ENCODE data around the gene SMG7.
A peak's percentile ranks its signal among the peaks of the same experiment; 100 is the strongest.

The SMG7 gene

DNA sequence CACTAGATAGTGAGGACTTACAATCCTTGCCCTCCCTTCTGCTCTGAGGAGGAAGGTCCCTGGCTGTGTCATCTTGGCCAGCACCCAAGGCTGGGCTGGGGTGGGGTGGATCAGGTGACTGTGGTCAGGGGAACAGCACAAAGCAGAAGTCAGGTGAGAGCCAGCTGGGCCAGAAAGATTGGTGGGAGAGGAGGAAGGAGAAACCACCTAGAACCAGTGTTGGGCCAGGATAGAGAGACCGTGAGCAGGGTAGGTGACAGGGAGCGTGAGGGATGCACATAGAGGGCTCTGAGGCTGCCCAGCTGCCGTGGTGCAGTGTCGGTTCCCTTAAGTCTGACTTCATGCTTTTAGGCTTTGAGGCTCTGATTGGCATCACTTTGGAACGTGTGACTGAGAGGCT lies 95.3 kb downstream of the SMG7 start:
- DNase-seq, result no peak

DNA sequence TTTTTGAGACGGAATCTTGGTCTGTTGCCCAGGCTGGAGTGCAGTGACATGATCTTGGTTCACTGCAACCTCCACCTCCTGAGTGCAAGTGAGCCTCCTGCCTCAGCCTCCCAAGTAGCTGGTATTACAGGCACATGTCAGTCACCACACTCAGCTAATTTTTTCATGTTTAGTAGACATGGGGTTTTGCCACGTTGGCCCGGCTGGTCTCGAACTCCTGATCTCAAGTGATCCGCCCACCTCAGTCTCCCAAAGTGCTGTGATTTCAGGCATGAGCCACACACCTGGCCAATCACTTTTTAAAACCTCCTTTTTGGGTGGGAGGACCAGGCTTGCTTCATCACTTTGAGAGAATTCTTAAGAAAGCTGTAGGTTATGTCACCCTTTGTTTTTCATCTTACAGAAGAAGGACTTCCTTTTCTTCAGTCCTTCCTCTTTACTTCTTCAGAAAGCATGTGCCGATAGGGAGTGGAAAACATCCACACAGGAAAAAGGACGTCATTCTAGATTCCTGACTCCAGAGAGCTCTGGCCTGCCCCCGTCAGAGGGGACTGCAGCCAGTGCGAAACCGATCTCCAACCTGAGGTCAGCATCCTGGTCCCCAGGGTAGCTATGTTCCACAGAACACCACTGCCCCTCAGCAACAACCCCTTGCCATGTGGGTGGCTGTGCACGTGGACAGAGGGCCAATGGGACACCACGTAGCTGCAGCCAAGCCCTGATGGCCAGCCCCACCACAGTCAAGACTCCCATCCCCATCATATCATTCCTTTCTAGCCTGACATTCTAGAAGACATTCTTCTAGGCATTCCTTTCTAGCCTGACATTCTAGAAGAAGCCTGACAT lies 96.1 kb downstream of the SMG7 start:
- DNase-seq, result no peak

DNA sequence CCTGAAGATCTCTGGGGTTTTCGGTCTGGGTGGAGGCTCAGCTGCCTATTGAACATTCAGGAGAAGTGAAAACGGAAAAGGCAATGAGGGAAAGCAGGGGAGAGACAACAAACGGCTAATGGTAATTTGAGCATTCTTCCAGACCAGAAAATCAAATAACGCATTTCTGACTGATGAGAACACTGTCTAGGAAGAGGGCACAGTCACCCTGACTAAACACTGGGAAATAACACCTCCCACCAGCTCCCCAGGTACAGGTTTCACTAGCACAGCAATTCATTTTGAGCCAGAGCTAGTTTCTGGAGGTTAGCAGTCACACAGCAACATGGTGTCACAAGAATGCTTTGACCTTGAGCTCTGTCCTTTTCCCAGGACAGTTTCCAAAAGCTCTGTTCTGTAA lies 96.8 kb downstream of the SMG7 start:
- DNase-seq, result no peak

DNA sequence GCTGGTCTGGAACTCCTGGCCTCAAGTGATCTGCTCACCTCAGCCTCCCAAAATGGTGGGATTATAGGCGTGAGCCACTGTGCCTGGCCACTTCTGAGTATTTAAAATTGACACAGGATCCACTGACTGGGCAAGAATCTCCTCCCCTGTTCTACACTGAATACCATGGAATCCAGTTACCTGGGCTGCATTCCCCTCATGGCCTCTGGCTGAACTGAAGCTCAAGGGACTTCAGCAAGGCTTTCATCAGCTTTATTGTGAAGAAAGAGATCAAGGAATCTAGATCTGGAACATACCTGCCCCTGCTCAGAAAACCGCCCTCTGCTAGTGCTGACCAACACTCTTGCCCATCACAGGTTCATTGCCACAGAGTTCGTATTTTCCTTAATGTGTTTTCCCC lies 97.5 kb downstream of the SMG7 start:
- no peak for DNase-seq

DNA sequence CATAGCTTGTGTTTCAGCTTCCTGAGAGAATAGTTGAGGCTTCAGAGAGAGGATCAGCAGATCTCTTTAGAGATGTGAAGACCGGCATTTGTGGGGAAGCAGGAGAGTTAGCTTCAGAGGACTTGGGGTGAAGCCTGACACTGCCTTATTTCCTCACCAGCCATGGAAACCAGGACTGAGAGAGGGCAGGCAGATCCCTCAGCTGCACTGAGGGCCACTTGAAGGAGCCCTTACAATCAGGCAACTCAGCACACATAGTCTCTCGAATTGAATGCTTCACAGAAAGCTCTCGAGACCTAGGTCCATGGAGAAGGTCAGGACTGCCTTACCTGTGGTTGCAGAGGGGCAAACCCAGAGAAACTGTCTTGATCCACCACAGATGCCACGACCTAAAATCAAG lies 98.2 kb downstream of the SMG7 start:
- DNase-seq, result no peak

DNA sequence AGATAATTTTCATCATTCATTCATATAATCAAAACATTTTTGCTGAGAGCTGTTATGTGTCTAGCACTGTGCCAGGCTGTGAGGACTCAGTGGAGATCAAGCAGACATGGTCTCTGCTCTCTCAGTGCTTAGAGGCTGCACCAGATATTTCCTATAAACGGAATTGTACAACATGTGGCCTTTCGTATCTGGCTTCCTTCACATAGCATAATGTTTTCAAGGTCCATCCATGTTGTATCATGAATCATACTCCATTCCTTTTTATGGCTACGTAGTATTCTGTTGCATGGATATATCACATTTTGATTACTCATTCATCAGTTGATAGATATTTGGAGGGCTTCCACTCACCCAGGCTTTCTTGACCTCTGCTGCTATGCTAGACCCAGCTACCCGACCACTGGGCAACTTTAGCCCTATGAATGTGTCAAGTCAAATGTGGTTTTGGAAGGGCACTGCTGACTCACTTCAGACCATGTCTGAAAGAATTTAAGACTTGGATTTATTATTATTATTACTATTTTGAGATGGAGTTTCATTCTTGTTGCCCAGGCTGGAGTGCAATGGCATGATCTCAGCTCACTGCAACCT lies 99.5 kb downstream of the SMG7 start:
- DNase-seq, result no peak

DNA sequence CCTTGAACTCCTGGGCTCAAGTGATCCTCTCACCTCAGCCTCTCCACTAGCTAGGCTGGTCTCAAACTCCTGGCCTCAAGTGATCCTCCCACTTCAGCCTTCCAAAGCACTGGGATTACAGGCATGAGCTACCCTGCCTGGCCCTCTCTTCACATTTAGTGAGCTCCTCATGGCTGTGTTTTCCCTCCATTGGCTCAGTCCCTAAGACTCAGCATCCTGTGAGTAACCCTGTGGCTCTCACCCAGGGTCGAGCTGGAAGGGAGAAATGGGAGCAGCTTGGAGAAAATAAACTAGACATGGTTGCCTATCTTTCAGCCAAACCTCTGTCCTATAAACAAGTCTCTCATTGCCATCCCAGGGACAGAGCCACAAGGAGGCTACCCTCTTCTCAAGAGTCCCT lies 100.4 kb downstream of the SMG7 start:
- no peak for DNase-seq

DNA sequence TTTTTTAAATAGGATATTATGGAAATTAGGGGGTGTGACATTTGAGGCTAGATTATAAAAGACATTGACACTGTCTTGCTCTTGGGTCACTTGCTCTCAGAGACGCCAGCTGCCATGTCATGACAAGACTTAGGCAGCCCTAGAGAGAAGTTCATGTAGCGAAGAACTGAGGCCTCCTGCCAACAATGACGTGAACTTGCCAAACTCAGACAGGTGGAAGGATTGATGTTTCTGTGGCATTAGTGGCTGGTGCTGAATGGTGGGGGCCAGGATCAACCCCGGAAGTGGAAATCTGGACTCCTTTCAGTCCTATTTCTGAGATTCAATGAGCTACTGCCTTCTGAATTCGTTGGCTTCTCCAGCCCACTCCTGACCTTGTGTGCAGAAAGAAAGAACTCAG lies 103.3 kb downstream of the SMG7 start:
- DNase-seq, result no peak

DNA sequence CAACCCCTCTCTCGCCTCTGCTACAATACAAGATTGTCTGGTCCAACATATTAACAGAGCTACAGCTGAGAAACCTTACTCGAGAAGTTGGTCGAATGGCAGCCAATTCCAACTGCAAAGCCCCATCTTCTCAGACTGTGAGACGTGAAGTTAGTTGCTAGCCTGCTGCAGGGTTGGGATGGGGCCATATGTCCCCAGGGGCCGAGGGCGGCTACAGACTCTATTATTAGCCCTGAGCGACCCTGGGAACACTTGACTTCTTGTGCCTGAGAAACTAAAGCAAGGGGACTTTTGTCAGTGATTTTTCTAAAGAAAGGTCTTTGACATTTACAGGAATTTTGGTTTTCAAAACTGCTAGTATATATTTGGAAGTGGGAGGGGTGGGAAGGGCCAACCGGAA lies 104.2 kb downstream of the SMG7 start:
- DNase-seq, result no peak

DNA sequence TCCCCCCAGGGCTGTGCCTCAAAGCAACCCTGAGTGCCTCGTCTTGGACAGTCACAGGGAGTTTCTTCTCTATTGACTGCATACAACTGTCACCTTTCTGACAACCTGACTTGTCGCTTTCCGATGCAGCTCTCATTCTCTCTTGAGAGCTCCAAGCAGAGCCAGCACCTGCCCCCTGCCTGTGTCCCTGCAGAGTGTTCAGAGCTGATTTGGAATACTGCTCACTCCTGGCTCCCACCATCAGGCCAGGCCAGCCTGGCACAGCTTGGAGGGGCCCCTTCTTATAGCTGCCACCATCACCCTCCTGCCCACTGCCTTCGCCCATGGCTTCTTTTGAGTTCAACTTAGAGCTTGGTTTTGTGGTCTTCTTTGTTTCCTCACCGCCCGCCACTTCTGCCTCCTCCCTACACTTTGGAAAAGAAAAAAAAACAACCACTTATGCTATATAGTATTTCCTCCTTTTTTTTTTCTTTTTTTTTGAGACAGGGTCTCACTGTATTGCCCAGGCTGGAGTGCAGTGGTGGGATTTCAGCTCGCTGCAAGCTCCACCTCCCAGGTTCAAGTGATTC lies 105.7 kb downstream of the SMG7 start:
- no peak for DNase-seq

DNA sequence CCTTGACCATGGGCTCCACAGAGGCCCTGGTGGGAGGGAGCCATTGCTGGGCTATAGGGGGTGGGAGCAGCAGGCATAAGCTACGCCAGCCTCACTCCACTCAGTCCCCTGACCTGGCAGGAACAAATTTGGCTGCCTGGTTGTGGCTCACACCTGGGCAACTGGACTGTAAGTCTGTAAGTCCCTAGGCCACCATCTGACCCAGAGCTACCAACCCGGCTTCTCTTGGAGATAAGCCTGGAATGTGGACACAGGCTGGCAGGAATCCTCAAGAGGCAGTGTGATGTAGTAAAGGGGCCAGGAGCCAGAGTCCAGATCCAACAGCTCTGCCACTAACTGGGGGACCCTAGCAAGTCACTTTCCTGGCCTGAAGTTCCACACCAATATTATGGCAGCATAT lies 106.6 kb downstream of the SMG7 start:
- no peak for DNase-seq

DNA sequence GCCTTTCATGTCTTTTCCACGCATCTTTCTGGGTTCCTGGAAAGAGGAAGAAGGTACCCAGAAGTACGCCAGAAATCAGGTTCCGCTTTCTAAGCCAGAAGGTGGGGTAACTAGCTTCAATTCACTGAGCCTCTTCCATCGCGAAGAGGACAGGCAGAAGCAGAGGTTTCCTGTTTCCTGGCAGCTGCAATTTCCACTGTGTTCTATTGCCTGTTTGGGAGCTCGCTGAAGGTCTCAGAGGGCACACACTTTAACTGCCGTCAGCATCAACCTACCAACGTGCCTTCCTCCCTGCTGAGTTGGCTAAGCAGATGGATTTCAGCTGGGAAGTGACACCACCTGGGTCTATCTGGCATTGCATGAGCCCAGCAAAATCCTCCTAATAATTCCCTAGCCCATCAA lies 108.0 kb downstream of the SMG7 start:
- DNase-seq, result peak; percentile 23

DNA sequence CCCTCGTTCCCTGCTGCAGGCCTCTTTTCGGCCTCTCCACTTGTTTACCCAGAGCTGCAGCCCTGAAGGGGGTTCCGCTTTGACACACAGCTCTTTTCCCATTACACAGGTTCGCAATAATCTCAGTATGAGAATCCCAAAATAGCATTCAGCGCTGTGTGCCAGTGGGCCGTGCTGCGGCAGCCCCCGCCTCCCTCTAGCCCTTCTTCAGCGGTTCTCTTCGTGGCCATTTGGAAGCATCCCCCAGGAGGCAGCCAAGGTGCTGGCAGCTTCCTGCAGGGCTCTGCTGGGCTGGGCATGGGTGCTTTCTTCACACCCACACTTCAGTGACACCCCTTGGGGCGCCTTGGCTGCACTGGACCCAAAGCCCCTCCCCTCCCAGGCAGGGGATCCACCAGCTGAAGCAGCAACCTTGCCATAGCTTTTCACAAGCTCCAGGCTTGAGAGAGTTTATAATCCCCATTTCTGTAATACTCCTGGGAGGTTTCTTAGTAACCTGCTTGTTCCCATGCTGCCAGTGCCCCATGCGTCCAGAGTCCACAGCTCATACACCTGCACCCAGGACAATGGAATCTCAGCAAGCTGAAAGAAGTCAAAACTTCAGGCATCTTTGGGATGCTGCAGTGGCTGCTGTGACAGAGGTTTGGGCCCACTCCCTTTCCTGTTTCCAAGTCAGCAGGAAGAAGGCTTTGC lies 109.9 kb downstream of the SMG7 start:
- no peak for DNase-seq

DNA sequence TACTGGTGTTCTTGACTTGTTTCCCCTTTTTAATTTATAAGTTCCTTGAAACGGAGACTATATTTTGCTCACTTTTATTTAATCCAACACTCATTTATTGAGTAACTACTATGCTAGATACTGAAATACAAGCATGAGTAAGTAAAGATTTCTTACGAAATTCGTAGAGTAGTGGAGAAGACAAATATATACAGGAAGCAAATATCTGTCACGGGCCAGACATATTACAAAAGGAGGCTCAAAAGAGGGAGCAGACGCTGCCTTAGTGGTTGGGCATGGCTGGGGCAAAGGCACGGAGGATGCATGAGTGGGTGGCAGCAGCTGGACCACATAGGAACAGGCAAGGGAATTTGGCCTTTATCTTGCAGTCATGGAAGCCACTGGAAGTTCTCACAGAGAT lies 111.2 kb downstream of the SMG7 start:
- no peak for DNase-seq

DNA sequence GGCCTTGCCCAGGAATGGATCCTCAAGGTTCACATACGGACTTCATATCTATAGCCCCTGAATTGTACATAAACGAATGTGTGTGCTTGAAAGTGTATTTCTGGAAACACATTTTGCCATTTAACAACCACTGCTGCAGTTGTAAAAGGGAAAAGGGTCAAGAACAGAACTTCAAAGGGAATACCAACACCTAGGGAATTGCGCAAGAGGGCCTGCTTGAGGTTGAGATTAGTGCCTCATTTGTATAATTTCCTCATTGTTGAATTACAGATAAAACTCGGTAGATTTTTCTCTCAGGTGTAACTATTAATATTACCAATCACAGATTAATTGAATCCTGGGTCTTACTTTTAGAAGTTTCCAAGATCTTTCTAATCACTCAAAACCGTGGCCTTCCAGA lies 111.8 kb downstream of the SMG7 start:
- no peak for DNase-seq

DNA sequence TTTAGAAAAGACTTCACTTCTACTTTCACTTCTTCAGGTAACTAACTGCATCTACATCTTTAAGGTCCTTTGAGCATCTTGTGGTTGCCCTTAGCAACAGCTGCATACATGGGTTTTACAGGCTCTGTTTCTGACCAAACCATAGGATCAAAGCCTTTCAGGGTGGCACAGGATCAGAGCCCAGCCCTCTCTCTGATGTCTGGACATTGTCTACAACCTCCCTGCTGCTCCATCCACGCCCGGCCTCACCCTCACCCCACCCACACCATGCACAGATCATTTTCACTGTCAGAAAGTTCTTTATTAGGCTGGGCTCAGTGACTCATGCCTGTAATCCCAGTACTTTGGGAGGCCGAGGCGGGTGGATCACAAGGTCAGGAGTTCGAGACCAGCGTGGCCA lies 112.7 kb downstream of the SMG7 start:
- DNase-seq, result no peak

DNA sequence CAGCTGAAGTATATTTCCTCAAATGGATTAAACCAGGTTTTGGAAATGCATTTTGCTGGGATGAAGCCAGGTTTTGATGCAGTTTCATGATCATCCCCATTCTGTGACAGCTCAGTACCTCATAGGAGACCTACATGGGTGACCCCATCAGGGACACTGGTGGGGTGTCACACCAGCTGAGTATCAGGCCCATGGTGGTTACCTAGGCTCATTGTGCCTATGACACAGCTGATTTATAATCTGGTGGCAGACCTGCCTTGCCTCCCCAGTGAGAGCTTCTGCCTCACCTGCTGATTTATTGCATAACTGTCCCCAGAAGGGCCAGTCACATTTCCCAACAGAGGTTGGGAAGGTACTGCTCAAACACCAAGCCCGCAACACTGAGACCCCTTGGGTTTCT lies 114.2 kb downstream of the SMG7 start:
- DNase-seq, result no peak

DNA sequence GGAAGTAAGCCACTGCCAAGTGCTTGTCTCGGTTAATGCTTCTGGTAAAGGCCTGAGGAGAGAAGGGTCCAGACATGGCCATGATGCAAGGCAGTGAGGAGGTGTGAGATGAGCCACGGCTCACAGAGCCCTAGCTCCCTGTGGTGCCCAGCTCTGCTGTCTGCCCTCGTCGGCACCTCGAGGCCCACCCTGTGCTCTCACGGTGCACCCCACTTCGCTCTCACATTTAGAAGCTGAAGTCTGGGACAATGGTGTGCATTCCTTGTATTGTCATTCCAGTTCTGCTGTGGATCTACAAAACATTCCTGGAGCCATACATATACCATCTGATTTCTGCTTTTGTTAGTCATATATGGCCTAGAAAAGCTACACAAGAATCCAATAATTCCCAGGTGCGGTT lies 114.6 kb downstream of the SMG7 start:
- no peak for DNase-seq

DNA sequence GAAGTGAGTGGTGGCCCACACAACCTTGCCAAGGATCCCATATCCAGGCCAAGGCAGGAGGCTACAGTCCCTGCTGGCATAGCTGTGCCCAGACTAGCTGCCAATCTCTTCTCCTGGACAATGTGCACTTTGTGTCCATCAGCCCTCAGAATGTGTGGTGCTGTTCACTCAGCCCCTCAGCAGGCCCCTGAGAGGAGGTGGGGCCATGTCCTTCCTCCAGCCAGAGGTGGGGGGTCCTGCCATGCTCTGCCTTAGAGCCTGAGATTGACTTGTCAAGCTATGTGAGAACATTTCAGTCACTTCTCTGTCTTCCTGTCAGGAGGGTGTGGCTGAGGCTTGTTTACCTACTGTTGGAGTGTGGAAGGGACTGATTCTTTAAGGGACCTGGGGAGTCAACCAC lies 116.5 kb downstream of the SMG7 start:
- DNase-seq, result no peak

DNA sequence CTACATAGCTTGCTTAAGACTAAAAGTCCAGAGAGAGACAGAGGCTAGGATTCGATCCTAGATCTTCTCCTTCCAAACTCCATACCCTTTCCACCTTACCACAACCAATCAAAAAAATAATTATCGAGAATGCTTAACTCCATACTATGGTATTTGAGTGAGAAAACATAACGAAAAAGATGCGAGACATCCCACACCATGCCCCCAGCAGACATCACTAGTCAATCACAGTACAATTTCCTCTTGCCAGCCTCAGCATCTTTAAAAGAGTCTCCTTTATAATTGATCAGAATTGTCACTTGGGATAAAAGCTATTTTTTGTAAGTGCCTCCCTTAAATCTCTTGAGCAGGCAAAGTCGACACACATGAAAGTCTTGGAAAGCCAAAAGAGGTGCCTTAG lies 117.1 kb downstream of the SMG7 start:
- no peak for DNase-seq

DNA sequence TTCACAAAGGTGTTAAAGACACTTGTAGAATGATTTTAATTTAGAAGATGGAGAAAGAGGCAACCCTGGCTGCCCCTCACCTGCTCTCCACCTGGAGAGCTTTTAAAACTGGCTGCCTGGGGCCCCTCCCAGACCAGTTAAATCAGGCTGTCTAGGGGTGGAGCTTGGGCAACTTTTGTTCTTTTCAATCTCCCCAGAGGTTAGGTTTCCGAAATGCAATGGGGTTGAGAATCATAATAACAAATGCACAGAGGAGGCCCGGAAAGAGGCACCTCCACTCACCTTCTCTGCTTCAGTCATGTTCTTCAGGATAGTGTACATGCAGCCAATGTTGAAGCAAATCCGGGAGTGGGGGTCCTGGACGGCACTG lies 117.6 kb downstream of the SMG7 start:
- DNase-seq, result no peak

DNA sequence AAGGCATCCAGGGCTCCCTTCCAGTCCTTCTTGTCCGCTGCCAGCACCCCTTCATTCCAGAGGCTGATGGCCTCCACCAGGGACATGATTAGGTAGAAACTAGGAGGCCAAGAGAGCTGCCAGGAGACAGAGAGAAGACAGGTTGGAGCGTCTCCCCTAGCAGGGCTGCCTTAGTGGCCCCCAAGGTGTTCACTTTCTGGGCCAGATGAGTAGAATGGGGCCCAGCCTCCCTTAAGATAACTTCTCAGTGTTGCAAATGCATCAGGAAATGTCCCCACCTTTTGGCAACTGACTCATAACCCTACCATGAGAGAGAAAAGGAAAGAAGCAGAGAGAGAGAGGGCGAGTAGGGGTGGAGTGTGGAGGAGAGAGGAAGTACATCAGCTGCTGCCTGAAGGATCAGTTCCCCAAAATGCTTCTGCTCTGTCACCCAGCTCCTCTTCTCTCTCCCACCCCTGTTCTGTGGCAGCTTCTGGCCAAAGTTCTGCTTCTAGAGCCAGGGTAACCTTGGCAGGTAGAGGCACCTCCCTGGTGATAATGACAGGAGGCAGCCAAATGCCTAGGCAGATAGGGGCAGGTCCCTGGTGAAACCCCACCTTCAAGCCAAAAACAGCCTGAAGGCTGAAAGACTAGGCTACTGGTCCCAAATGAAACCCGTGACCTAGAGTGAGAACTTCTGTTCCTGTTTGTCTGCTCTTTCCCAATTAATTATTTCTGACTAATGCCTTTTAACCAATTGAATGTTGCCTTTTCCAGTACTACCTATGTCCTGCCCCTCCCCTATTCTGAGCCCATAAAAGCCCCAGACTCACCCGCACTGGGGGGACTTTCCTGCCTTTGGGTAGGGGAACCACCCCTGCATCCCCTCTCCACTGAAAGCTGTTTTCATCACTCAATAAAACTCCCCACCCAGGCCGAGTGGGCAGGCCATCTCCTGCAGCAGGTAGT lies 118.2 kb downstream of the SMG7 start, which contains the start of gene NCF2:
TSS of gene NCF2 (minus strand) at position 216 of the 948 bp plus-strand sequence. CDS start at position 86, 130 bp downstream.
- peak; percentile 46 for DNase-seq

DNA sequence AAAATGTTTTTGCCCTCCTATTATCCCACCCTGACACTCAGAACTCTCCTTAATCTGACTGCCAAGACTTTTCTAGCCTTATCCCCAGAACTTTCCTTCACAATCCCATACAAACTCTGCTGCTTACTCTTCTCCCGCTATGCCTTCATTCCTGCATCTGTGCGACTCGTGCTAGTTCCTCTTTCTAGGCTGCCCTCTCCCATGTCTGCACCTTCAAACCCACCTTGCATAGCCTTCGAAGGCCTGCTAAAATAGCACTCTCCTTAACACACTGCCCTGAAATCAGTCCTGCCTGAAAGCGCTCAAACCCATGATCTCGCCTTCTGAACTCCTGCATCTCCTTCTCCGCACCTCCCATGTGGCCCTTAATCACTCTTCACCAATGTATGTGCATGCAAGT lies 120.4 kb downstream of the SMG7 start:
- DNase-seq, result no peak

All from CD4-positive, alpha-beta T cell treated with Interleukin-12 subunit alpha and Interleukin-12 subunit beta, for 1 hour (primary cell).